Mesenchymal stem cell (in vitro differentiated cells and primary cell): Measurements from ENCODE around the gene CCNK.

Source experiments
- DNase-seq: peaks from one replicate; pipeline ENCODE4 v3.0.0-alpha.2; 2013
- H2AFZ ChIP-seq: one replicate; pipeline ENCODE4 v1.6.1; 2013; ENCODE audit warnings: low read depth, mild to moderate bottlenecking, control low read depth, inconsistent platforms, low read length, moderate library complexity
- H2AK5ac ChIP-seq: 2 replicates; pipeline ENCODE4 v1.6.1; 2013; ENCODE audit warnings: low read length, moderate library complexity, mild to moderate bottlenecking, inconsistent platforms; ENCODE audit not compliant: severe bottlenecking
- H2BK120ac ChIP-seq: one replicate; pipeline ENCODE4 v1.6.1; 2013; ENCODE audit warnings: low read depth, mild to moderate bottlenecking, inconsistent platforms, low read length, moderate library complexity
- H2BK12ac ChIP-seq, 2 experiments: one replicate each; pipeline ENCODE4 v1.6.1; 2013; ENCODE audit warnings: inconsistent platforms in 2 of 2, low read length in 2 of 2, mild to moderate bottlenecking in 2 of 2, moderate library complexity in 2 of 2, control low read depth in 1 of 2
- H2BK15ac ChIP-seq: one replicate; pipeline ENCODE4 v1.6.1; 2013; ENCODE audit warnings: mild to moderate bottlenecking, low read depth, inconsistent platforms; ENCODE audit not compliant: poor library complexity, severe bottlenecking
- H2BK5ac ChIP-seq: 2 replicates; pipeline ENCODE4 v1.6.1; 2013; ENCODE audit warnings: low read depth, mild to moderate bottlenecking, low read length, control low read depth, inconsistent platforms; ENCODE audit not compliant: poor library complexity, severe bottlenecking
- H3K14ac ChIP-seq, 2 experiments: one replicate each; pipeline ENCODE4 v1.6.1; 2013; ENCODE audit warnings: inconsistent platforms in 2 of 2, low read length in 2 of 2, control low read depth in 1 of 2, mild to moderate bottlenecking in 1 of 2, moderate library complexity in 1 of 2
- H3K18ac ChIP-seq, 2 experiments: one replicate each; pipeline ENCODE4 v1.6.1; 2013; ENCODE audit warnings: inconsistent platforms in 2 of 2, low read length in 2 of 2, control low read depth in 1 of 2, low read depth in 1 of 2, mild to moderate bottlenecking in 1 of 2
- H3K23ac ChIP-seq, 2 experiments: one replicate each; pipeline ENCODE4 v1.6.1; 2013; ENCODE audit warnings: inconsistent platforms in 2 of 2, low read length in 2 of 2, mild to moderate bottlenecking in 2 of 2, moderate library complexity in 2 of 2, control low read depth in 1 of 2
- H3K27ac ChIP-seq: 2 replicates; pipeline ENCODE4 v1.5.1; 2013; ENCODE audit warnings: mild to moderate bottlenecking, moderate library complexity, low read length, control low read depth, inconsistent platforms; ENCODE audit not compliant: poor library complexity, severe bottlenecking
- H3K27me3 ChIP-seq, 2 experiments: 2 replicates each; pipeline versions ENCODE4 v1.6.1 to v1.7.0; 2013; ENCODE audit warnings: low read length in 2 of 2, mild to moderate bottlenecking in 2 of 2, moderate library complexity in 2 of 2, control low read depth in 1 of 2, inconsistent platforms in 1 of 2; ENCODE audit not compliant: control insufficient read depth in 1 of 2, insufficient read depth in 1 of 2
- H3K36me3 ChIP-seq, 2 experiments: 2 replicates each; pipeline versions ENCODE4 v1.6.1 to v1.7.0; 2013; ENCODE audit warnings: low read length in 2 of 2, control low read depth in 1 of 2, inconsistent platforms in 1 of 2, low read depth in 1 of 2, mild to moderate bottlenecking in 1 of 2; ENCODE audit not compliant: insufficient read depth in 2 of 2, control insufficient read depth in 1 of 2
- H3K4ac ChIP-seq, 2 experiments: one replicate each; pipeline ENCODE4 v1.6.1; 2013; ENCODE audit warnings: inconsistent platforms in 2 of 2, low read length in 2 of 2, mild to moderate bottlenecking in 2 of 2, moderate library complexity in 2 of 2, control low read depth in 1 of 2, low read depth in 1 of 2
- H3K4me1 ChIP-seq: 2 replicates; pipeline ENCODE4 v1.6.1; 2013; ENCODE audit warnings: low read depth, low read length, control low read depth; ENCODE audit not compliant: control insufficient read depth, insufficient read depth
- H3K4me2 ChIP-seq: 2 replicates; pipeline ENCODE4 v1.6.1; 2013; ENCODE audit warnings: low read length, mild to moderate bottlenecking, inconsistent platforms; ENCODE audit not compliant: poor library complexity, severe bottlenecking
- H3K4me3 ChIP-seq, 2 experiments: 2 replicates each; pipeline versions ENCODE4 v1.5.1 to v1.7.0; 2013; ENCODE audit warnings: low read length in 2 of 2, mild to moderate bottlenecking in 2 of 2, control low read depth in 1 of 2, low read depth in 1 of 2; ENCODE audit not compliant: insufficient read depth in 1 of 2
- H3K79me1 ChIP-seq: replicated peaks from 2 replicates; pipeline ENCODE4 v1.6.1; 2013; ENCODE audit warnings: mild to moderate bottlenecking, control low read depth, low read length, inconsistent platforms; ENCODE audit not compliant: poor library complexity, severe bottlenecking
- H3K9ac ChIP-seq: 2 replicates; pipeline ENCODE4 v1.7.0; 2013; ENCODE audit warnings: mild to moderate bottlenecking, low read length, moderate library complexity
- H3K9me3 ChIP-seq: 2 replicates; pipeline ENCODE4 v1.7.0; 2013; ENCODE audit warnings: mild to moderate bottlenecking, low read length; ENCODE audit not compliant: control insufficient read depth
- H4K8ac ChIP-seq: one replicate; pipeline ENCODE4 v1.6.1; 2013; ENCODE audit warnings: inconsistent platforms, mild to moderate bottlenecking, low read length, moderate library complexity
- H4K91ac ChIP-seq: one replicate; pipeline ENCODE4 v1.6.1; 2013; ENCODE audit warnings: mild to moderate bottlenecking, low read length, inconsistent platforms
- WGBS: methylation state at CpG from one replicate; pipeline ENCODE4 v1.1.7; 2013; ENCODE audit warnings: mixed read lengths; 5-methylcytosine and 5-hydroxymethylcytosine counted together

The CCNK gene

DNA sequence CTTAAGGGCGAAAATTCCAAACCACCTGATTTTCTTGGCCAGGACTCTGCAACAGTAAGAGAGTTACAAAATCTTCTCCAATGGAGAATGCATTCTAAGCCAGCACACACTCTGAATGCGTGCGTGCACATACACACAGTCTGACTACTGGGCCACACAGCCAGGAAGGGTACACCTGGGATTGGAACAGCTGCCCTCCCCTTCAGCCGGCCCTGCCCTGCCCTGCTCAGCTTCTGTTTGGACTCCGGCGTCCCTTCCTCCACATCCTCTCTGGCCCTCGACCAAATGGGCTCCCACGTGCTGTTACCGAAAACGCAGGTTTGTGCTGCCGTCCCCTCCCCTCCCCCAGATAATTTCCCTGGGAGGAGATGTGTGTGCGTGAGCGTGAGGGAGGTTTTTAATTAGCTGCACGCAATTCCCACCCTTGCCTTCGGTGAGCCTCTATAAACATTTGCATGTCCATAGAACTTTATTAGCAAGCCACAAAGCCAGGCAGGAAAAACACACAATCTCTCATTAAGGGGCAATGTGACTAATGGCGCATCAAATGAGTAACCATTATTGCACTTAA is 43.0 kb downstream of the CCNK start:
- Histone ChIP-seq H3K27ac (no peak overlapping the region), H2BK5ac (no peak overlapping the region), H4K91ac (no peak overlapping the region), H3K79me1 (no peaks in the 10 kb centered on the region), H2BK15ac (no peak overlapping the region), H2BK12ac (peak overlapping the region in 1 of 2 experiments; percentile 7), H3K9ac (no peak overlapping the region), H3K4me3 (no peak overlapping the region), H3K36me3 (no peaks in the 10 kb centered on the region), H3K4me1 (peaks cover 46% of the 10 kb centered on the region), H3K4me2 (no peak overlapping the region), H2AK5ac (no peak overlapping the region), H3K18ac (peak overlapping the region; percentile 5 to 71), H3K27me3 (peaks cover 0 to 9% of the 10 kb centered on the region in 2 experiments), H4K8ac (no peak overlapping the region), H3K9me3 (no peaks in the 10 kb centered on the region), H3K14ac (no peak overlapping the region), H2AFZ (no peak overlapping the region), H3K4ac (no peak overlapping the region), H2BK120ac (no peak overlapping the region), H3K23ac (no peak overlapping the region)
- DNase-seq, result peak; percentile 13
- 78% methylated on average over 8 of the region's 16 CpGs for WGBS

DNA sequence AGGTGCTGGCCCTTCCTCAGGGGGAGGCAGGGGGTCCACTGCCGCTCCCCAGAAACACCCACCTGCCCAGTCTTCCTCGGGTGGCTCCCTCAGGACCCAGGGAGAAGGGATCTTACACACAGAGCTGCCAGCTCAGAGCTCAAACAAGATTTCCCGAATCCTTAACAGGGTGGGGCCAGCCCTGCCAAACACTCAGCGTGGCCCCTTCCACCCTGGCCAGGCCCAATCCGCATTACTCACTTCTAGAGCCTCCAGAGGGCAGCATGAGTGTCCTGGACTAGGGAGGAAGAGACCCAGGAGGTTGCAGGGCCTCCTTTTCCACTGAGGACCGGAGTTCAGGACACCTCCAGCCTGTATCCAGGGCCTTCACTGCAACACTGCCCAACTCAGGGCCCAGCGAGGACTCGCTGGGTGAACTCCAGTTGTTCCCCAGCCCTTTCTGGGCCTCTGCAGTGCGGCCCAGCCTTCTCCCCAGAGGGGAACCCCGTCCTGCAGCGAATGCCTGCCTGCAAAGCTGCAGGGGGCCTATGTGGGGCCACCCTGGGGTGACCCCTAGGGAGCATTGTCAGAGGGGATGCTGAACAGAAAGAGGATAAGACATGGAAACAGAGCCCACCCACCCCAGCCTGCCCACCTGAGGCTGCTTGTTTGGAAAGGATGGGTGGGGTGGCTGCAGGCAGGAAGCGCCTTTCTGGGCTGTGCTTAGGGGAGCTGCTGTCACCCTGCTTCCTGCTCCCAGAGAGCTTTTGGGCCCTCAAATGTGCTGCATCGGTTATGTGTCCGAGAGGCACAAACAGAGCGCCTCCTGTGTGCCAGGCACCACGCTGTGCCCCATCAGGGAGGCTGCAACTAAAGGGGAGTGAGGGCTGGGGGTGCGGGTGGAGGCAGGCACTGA is 43.8 kb downstream of the CCNK start:
- H3K79me1 ChIP-seq, result no peaks in the 10 kb centered on the region
- H2BK5ac ChIP-seq, result no peak overlapping the region
- H2AFZ ChIP-seq, result no peak overlapping the region
- H2AK5ac ChIP-seq, result no peak overlapping the region
- WGBS, result 67% methylated on average over 13 of the region's 17 CpGs
- no peak overlapping the region for H4K91ac ChIP-seq
- peak; percentile 42 for DNase-seq
- peak overlapping the region; percentile 29 for H4K8ac ChIP-seq
- no peaks in the 10 kb centered on the region for H3K36me3 ChIP-seq
- no peak overlapping the region for H3K27ac ChIP-seq
- no peak overlapping the region for H3K23ac ChIP-seq
- H3K9ac ChIP-seq, result no peak overlapping the region
- H3K4me2 ChIP-seq, result no peak overlapping the region
- no peak overlapping the region for H2BK120ac ChIP-seq
- H3K4ac ChIP-seq, result no peak overlapping the region
- H2BK12ac ChIP-seq, result no peak overlapping the region
- H3K18ac ChIP-seq, result peak overlapping the region in 1 of 2 experiments; percentile 14
- peak overlapping the region; percentile 32 for H2BK15ac ChIP-seq
- H3K4me3 ChIP-seq, result no peak overlapping the region
- H3K9me3 ChIP-seq, result no peaks in the 10 kb centered on the region
- peaks cover 0 to 15% of the 10 kb centered on the region in 2 experiments for H3K27me3 ChIP-seq
- H3K14ac ChIP-seq, result no peak overlapping the region
- peaks cover 46% of the 10 kb centered on the region for H3K4me1 ChIP-seq

DNA sequence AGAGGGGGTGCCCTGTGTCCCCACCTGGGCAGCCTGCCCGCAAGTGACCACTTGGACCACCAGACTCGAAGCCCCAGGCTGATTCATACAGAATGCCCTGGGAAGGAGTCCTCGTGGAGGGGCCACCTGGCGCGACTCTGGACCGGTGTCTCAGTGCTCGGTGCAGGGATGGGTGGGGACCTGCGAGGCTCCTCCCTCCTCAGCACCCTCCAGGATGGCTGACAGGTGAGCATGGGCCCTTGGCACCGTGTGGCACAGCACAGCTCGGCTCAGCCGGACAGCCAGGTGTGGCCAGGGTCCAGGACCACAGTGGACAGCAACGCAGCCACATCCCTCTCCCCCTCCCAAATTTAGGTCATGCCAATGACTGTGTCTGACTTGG is 44.5 kb downstream of the CCNK start:
- no peak overlapping the region for H2BK120ac ChIP-seq
- no peaks in the 10 kb centered on the region for H3K36me3 ChIP-seq
- no peak overlapping the region for H2BK5ac ChIP-seq
- no peak overlapping the region for H3K4me2 ChIP-seq
- no peak overlapping the region for H3K9ac ChIP-seq
- H3K18ac ChIP-seq, result no peak overlapping the region
- H2AFZ ChIP-seq, result no peak overlapping the region
- H3K4me3 ChIP-seq, result no peak overlapping the region
- H3K27me3 ChIP-seq, result peaks cover 0 to 21% of the 10 kb centered on the region in 2 experiments
- no peak overlapping the region for H2AK5ac ChIP-seq
- H4K91ac ChIP-seq, result no peak overlapping the region
- no peak overlapping the region for H2BK12ac ChIP-seq
- H3K4ac ChIP-seq, result no peak overlapping the region
- no peak for DNase-seq
- H3K79me1 ChIP-seq, result no peaks in the 10 kb centered on the region
- H3K4me1 ChIP-seq, result peaks cover 49% of the 10 kb centered on the region
- H3K9me3 ChIP-seq, result no peaks in the 10 kb centered on the region
- WGBS, result 92% methylated on average over 12 of the region's 12 CpGs
- H3K23ac ChIP-seq, result no peak overlapping the region
- H2BK15ac ChIP-seq, result no peak overlapping the region
- no peak overlapping the region for H3K14ac ChIP-seq
- H4K8ac ChIP-seq, result no peak overlapping the region
- H3K27ac ChIP-seq, result no peak overlapping the region

DNA sequence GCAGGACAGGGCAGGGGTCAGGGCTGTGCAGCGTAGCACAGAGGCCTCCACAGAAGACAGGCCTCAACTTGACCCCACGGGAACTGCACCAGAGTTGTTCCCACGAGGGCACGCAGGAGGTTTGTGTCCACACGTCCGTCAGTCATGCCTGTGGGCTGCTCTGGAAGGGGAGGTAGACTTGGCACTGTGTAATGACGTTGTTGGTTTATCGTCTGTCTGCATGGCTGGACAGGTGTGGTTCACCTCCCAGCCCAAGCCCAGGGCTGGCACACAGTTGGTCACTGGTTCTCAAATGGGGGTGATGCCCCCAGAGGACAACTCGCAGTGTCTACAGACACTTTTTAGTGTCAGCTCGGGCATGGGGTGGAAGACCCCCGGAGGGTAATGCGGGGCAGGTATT is 45.8 kb downstream of the CCNK start:
- Histone ChIP-seq H3K9me3 (no peaks in the 10 kb centered on the region), H4K8ac (no peak overlapping the region)
- 84% methylated on average over 12 of the region's 12 CpGs for WGBS

More for the DNA sequence above, 45.8 kb downstream of the CCNK start:
- Histone ChIP-seq H3K4me1 (peaks cover 54% of the 10 kb centered on the region), H3K9ac (no peak overlapping the region), H2AFZ (no peak overlapping the region), H3K18ac (no peak overlapping the region), H2BK15ac (no peak overlapping the region), H3K4ac (peak overlapping the region in 1 of 2 experiments; percentile 5), H3K79me1 (no peaks in the 10 kb centered on the region), H2BK120ac (no peak overlapping the region), H3K36me3 (no peaks in the 10 kb centered on the region), H2BK12ac (no peak overlapping the region), H3K14ac (peak overlapping the region in 1 of 2 experiments; percentile 35), H3K23ac (no peak overlapping the region), H3K4me2 (no peak overlapping the region), H3K27ac (no peak overlapping the region), H3K27me3 (peaks cover 0 to 25% of the 10 kb centered on the region in 2 experiments), H4K91ac (no peak overlapping the region), H3K4me3 (no peak overlapping the region), H2BK5ac (no peak overlapping the region), H2AK5ac (no peak overlapping the region)
- DNase-seq, result no peak
